Lung (tissue), 12 donors: ENCODE measurements around the gene SETD1A. TPM values are rescaled to one million over a fixed set of nuclear protein-coding genes. Genes with fewer than 3 reads are reported as not detected.

Experiments used
- ATAC-seq: fragments of 200-7000 bp; cut with Tn5 transposase; one replicate; pipeline ENCODE4 v1.9.1; 2020; ENCODE audit warnings: moderate number of reproducible peaks; ENCODE audit not compliant: insufficient read depth, low FRiP score
- DNase-seq, 3 donors: peaks; one replicate each; pipeline ENCODE4 v3.0.0-alpha.2; 2013 to 2017
- H3K27ac ChIP-seq, 2 donors: one replicate each; pipeline ENCODE4 v1.5.1; 2013; ENCODE audit warnings: mild to moderate bottlenecking in 2 of 2, moderate library complexity in 2 of 2, control low read depth in 1 of 2, inconsistent platforms in 1 of 2, low read depth in 1 of 2, low read length in 1 of 2
- H3K27me3 ChIP-seq, 3 donors: one replicate each; pipeline ENCODE4 v1.5.1; 2013; ENCODE audit warnings: low read length in 2 of 3; ENCODE audit not compliant: control insufficient read depth in 3 of 3, insufficient read depth in 3 of 3
- H3K36me3 ChIP-seq, 4 donors: one replicate each; pipeline ENCODE4 v1.5.1; 2013; ENCODE audit warnings: low read length in 4 of 4, mild to moderate bottlenecking in 1 of 4, moderate library complexity in 1 of 4; ENCODE audit not compliant: control insufficient read depth in 4 of 4, insufficient read depth in 4 of 4
- H3K4me1 ChIP-seq, 5 donors: one replicate each; pipeline ENCODE4 v1.5.1; 2013; ENCODE audit warnings: low read length in 5 of 5, mild to moderate bottlenecking in 2 of 5, moderate library complexity in 1 of 5; ENCODE audit not compliant: control insufficient read depth in 5 of 5, insufficient read depth in 5 of 5
- H3K4me3 ChIP-seq: one replicate; pipeline ENCODE4 v1.5.1; 2013; ENCODE audit warnings: mild to moderate bottlenecking, control low read depth, moderate library complexity
- H3K9ac ChIP-seq, 2 donors: one replicate each; pipeline ENCODE4 v1.5.1; 2013; ENCODE audit warnings: low read length in 2 of 2, control low read depth in 1 of 2; ENCODE audit not compliant: insufficient read depth in 1 of 2
- H3K9me3 ChIP-seq, 4 donors: one replicate each; pipeline ENCODE4 v1.5.1; 2013; ENCODE audit warnings: low read length in 3 of 4, mild to moderate bottlenecking in 1 of 4, moderate library complexity in 1 of 4; ENCODE audit not compliant: control insufficient read depth in 4 of 4, insufficient read depth in 3 of 4
- CTCF ChIP-seq: IDR thresholded peaks from 2 replicates; pipeline ENCODE4 v1.5.1; 2012; ENCODE audit warnings: mild to moderate bottlenecking; ENCODE audit errors: control extremely low read depth, extremely low read depth
- WGBS, 2 donors: extraction: QIAGEN DNeasy Blood & Tissue Kit; methylation state at CpG; one replicate each; pipeline ENCODE4 v1.1.7; 2013; 5-methylcytosine and 5-hydroxymethylcytosine counted together
- polyA plus RNA-seq, 2 donors: library from polyadenylated mRNA; stranded (reverse); fragments of 200-250 nt; gene quantifications; one replicate each; pipeline ENCODE4 v1.2.1, GENCODE V29; 2013
- total RNA-seq, 2 donors: library from RNA; depleted of rRNA in 1 of 2; stranded (reverse); fragments of >200 nt in 1 of 2; gene quantifications; one replicate each; pipeline ENCODE4 v1.2.1, GENCODE V29; 2014 to 2021
- donor health status: control.
- donor health status: control.
- donor health status: Bipolar disorder and iron deficiency.
- donor health status: healthy.
- donor health status: DM: yes; HTN: yes; CAD: no.

Gene SETD1A
- total and polyA plus RNA-seq, 4 donors = 7.4 to 22.0 (median 10.9) TPM

DNA sequence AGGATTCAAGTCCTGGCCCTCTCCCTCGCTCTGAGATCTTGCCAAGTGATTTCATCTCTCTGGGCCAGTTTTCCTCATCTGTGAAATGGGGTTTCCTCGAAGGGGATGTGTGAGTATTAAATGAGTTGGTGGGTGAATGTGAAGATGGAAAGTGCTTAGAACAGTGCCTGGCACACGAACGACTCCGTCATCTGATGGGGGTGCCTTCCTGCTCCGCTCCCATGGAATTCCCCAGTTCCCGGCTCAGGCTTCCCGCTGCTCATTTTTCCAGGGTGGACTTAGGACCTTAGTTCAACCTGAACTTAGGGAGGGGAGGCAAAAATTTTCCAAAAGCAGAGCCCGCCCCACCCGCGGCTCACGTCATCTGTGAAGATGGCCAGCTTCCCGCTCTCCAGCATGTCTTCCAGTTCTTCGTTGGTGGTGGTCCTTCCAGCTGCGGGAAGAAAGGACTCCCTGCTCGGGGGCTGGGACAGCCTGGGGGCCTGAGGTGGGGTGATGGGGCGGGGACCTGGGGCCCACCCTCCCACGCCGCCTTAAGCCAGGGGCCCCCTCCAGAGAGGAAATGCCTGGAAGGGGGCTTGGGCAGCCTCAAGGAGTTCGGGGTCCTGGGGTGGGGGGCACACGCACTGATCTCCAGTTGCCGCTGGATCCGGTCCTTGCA lies 38.9 kb downstream of the SETD1A start:
- DNase-seq (no peak), ATAC-seq (no peak)
- TF ChIP-seq CTCF = no peak
- WGBS, 2 donors = 29 to 40% methylated on average over 23 of the region's 23 CpGs
- Histone ChIP-seq H3K4me1 (peaks cover 0 to 5% (median 4%) of the 10 kb centered on the region in 5 donors), H3K27me3 (peaks cover 0 to 23% (median 6%) of the 10 kb centered on the region in 3 donors), H3K9ac (peak overlapping the region in 1 of 2 donors; percentile 23), H3K9me3 (no peaks in the 10 kb centered on the region), H3K4me3 (peak overlapping the region; percentile 18), H3K36me3 (no peaks in the 10 kb centered on the region), H3K27ac (no peak overlapping the region)

DNA sequence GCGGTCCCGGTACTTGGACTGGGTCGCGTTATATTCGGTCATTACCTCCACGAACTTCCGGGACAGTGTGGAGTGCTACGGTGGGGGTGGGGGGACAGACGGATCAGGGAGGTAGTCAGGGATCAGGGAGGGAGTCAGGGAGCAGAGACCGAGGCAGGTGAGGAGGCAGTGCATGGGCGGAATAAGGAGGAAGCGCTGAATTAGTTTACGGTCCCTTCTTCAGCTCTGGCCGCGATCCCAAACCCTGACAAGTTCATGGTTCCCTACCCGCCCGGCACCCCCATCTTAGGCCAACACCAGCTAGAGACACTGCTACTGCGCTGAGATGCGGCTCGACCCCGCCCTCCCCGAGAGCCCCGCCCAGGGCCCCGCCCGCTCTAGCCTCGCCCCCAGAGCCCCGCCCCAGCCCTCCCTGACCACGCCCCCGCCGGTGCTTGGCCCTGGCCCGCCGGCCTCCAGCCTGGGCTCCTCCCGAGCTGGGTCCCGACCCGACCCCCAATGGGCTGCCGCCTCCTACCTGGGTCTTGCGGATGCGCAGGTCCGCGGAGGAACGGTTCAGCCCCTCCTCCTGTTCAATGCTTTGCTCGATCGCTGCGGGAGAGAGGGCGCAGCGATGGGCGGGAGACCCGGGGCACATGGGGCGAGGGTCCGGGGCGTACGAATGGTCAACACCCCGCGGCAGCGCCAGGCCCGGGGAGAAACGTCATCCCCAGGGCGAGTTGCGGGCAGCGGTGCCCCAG lies 39.6 kb downstream of the SETD1A start:
- DNase-seq (peak; percentile 39 to 55 (median 40)), ATAC-seq (peak; percentile 91)
- peak overlapping the region in 1 of 2 donors; percentile 23 for H3K9ac ChIP-seq
- no peak for TF ChIP-seq CTCF
- peaks cover 0 to 22% (median 6%) of the 10 kb centered on the region in 3 donors for H3K27me3 ChIP-seq
- no peaks in the 10 kb centered on the region for H3K9me3 ChIP-seq
- no peaks in the 10 kb centered on the region for H3K36me3 ChIP-seq
- peak overlapping the region in 1 of 2 donors; percentile 57 for H3K27ac ChIP-seq
- peaks cover 0 to 5% (median 4%) of the 10 kb centered on the region in 5 donors for H3K4me1 ChIP-seq
- WGBS, 2 donors = 3% methylated on average over 58 to 60 of the region's 60 CpGs
- H3K4me3 ChIP-seq = peak overlapping the region; percentile 18

- Histone ChIP-seq H3K9me3 (no peaks in the 10 kb centered on the region), H3K9ac (no peak overlapping the region), H3K36me3 (no peaks in the 10 kb centered on the region), H3K27me3 (peaks cover 0 to 19% (median 6%) of the 10 kb centered on the region in 3 donors), H3K4me3 (no peak overlapping the region), H3K27ac (no peak overlapping the region), H3K4me1 (peaks cover 0 to 5% (median 4%) of the 10 kb centered on the region in 5 donors)
- 58 to 79% methylated on average over 21 of the region's 21 CpGs for WGBS, 2 donors
- no peak for TF ChIP-seq CTCF
- ATAC-seq (peak; percentile 61), DNase-seq (no peak)
These were observed 40.5 kb downstream of the SETD1A start for GRCh38 chr16:30997725-30998711.
